ENCODE results near the gene KAT2B.
A peak's percentile ranks its signal among the peaks of the same experiment; 100 is the strongest.
"Not testable (repeated sequence)": the region's sequence is repeated elsewhere in the genome, so short reads cannot be mapped to it uniquely, and the experiment has no call there.

The KAT2B gene

GRCh38 chr3:20039765-20040547 lies at the start of gene KAT2B:
TSS of gene KAT2B (plus strand) at chr3:20040446. CDS start at chr3:20040478, 32 bp downstream.
- peak; percentile 73 for DNase-seq

GRCh38 chr3:19994796-19995195 lies 45.5 kb upstream of the KAT2B start:
- DNase-seq: no peak

- DNase-seq: no peak
Observed at GRCh38 chr3:19997502-19997901, 42.7 kb upstream of the KAT2B start.

- DNase-seq: no peak
Observed at GRCh38 chr3:20001932-20002331, 38.3 kb upstream of the KAT2B start.

- DNase-seq: no peak
Observed at GRCh38 chr3:20007960-20008359, 32.3 kb upstream of the KAT2B start.

- no peak for DNase-seq
Observed at GRCh38 chr3:20008646-20009045, 31.6 kb upstream of the KAT2B start.

- DNase-seq: no peak
Observed at GRCh38 chr3:20012164-20012563, 28.1 kb upstream of the KAT2B start, which contains the start of gene PP2D1. TSS of gene PP2D1 (minus strand) at chr3:20012264. CDS start at chr3:20012072, 192 bp downstream.

GRCh38 chr3:20013396-20013795 lies 26.9 kb upstream of the KAT2B start:
- DNase-seq: no peak

GRCh38 chr3:20015525-20015924 lies 24.7 kb upstream of the KAT2B start:
- DNase-seq: no peak

- not testable (repeated sequence) for DNase-seq
Observed at GRCh38 chr3:20016076-20016475, 24.2 kb upstream of the KAT2B start.

- DNase-seq: no peak
Observed at GRCh38 chr3:20022954-20023622, 17.2 kb upstream of the KAT2B start.

GRCh38 chr3:20023623-20024405 lies 16.4 kb upstream of the KAT2B start:
- DNase-seq: no peak

- no peak for DNase-seq
Observed at GRCh38 chr3:20027136-20027535, 13.1 kb upstream of the KAT2B start.

GRCh38 chr3:20028905-20029331 lies 11.3 kb upstream of the KAT2B start:
- no peak for DNase-seq

- not testable (repeated sequence) for DNase-seq
Observed at GRCh38 chr3:20031939-20032338, 8.3 kb upstream of the KAT2B start.

GRCh38 chr3:20035019-20035418 lies 5.2 kb upstream of the KAT2B start:
- no peak for DNase-seq

GRCh38 chr3:20037255-20037996 lies 2.8 kb upstream of the KAT2B start:
- no peak for DNase-seq

- no peak for DNase-seq
Observed at GRCh38 chr3:20038699-20039465, 1.4 kb upstream of the KAT2B start.

- DNase-seq: no peak
Observed at GRCh38 chr3:20039466-20039764, 831 bp upstream of the KAT2B start.

GRCh38 chr3:20040548-20041196 lies 426 bp downstream of the KAT2B start:
- peak; percentile 75 for DNase-seq

GRCh38 chr3:20041197-20041780 lies 1.0 kb downstream of the KAT2B start:
- DNase-seq: peak; percentile 85
